Neural crest cell (in vitro differentiated cells): Measurements from ENCODE around the gene STIM1. TPM values are rescaled to one million over a fixed set of nuclear protein-coding genes. Genes with fewer than 3 reads are reported as not detected.

Experiments used
- DNase-seq: peaks from one replicate; pipeline ENCODE4 v3.0.0; 2021; ENCODE audit warnings: low read depth, mixed read lengths, low spot score
- H3K27ac Mint-ChIP-seq: one replicate; pipeline ENCODE4 v1.8.0; 2021; ENCODE audit warnings: mild to moderate bottlenecking, mixed read lengths; ENCODE audit not compliant: unreplicated experiment
- H3K27me3 Mint-ChIP-seq: 2 replicates; pipeline ENCODE4 v1.8.0; 2021; ENCODE audit warnings: low read depth, mild to moderate bottlenecking, mixed read lengths
- H3K36me3 Mint-ChIP-seq: 2 replicates; pipeline ENCODE4 v1.8.0; 2021; ENCODE audit warnings: low read depth, mild to moderate bottlenecking, mixed read lengths
- H3K4me1 Mint-ChIP-seq: 2 replicates; pipeline ENCODE4 v1.8.0; 2021; ENCODE audit warnings: mixed read lengths
- H3K4me3 Mint-ChIP-seq: one replicate; pipeline ENCODE4 v1.8.0; 2021; ENCODE audit warnings: mild to moderate bottlenecking, mixed read lengths
- H3K9me3 Mint-ChIP-seq: 2 replicates; pipeline ENCODE4 v1.8.0; 2021; ENCODE audit warnings: mixed read lengths
- total RNA-seq: library from RNA; stranded (reverse); gene quantifications from 2 replicates; pipeline ENCODE4 v1.2.1, GENCODE V29; 2021
- TF ChIP-seq, protein P1 (sequence below): fragments of 200-600 bp; sonication (generic); conservative IDR thresholded peaks from 2 replicates; pipeline ENCODE4 v1.5.0; 2021; ENCODE audit warnings: antibody characterized with exemption, mild to moderate bottlenecking

STIM1 gene
- total RNA-seq, 1 donor from 2014 or later: 24.4 TPM

DNA sequence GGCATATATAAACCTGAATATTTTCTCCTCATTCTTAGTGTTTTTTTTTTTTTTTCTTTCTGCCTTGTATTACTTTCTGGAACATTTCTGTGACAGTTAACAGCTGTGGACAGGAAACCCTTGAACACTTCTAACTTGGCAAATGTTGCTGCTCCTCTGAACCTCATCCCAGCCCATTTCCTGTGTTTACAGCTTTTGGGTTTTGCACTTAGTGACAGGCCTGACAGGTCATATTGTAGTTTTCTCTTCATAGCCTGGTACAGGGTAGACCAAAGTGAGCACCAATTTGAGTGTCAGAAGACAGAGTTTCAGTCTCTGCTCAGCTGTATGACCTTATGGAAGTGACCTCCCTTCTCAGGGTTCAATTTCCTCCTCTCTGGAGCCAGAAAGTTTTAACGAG is 91.6 kb downstream of the STIM1 start:
- no peak for DNase-seq
- peaks cover 25% of the 10 kb centered on the region for H3K4me1 Mint-ChIP-seq
- TF ChIP-seq, protein P1, sequence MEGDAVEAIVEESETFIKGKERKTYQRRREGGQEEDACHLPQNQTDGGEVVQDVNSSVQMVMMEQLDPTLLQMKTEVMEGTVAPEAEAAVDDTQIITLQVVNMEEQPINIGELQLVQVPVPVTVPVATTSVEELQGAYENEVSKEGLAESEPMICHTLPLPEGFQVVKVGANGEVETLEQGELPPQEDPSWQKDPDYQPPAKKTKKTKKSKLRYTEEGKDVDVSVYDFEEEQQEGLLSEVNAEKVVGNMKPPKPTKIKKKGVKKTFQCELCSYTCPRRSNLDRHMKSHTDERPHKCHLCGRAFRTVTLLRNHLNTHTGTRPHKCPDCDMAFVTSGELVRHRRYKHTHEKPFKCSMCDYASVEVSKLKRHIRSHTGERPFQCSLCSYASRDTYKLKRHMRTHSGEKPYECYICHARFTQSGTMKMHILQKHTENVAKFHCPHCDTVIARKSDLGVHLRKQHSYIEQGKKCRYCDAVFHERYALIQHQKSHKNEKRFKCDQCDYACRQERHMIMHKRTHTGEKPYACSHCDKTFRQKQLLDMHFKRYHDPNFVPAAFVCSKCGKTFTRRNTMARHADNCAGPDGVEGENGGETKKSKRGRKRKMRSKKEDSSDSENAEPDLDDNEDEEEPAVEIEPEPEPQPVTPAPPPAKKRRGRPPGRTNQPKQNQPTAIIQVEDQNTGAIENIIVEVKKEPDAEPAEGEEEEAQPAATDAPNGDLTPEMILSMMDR: no peak
- H3K27me3 Mint-ChIP-seq: no peaks in the 10 kb centered on the region
- no peak overlapping the region for H3K4me3 Mint-ChIP-seq
- no peak overlapping the region for H3K27ac Mint-ChIP-seq
- H3K9me3 Mint-ChIP-seq: no peaks in the 10 kb centered on the region
- H3K36me3 Mint-ChIP-seq: no peaks in the 10 kb centered on the region

DNA sequence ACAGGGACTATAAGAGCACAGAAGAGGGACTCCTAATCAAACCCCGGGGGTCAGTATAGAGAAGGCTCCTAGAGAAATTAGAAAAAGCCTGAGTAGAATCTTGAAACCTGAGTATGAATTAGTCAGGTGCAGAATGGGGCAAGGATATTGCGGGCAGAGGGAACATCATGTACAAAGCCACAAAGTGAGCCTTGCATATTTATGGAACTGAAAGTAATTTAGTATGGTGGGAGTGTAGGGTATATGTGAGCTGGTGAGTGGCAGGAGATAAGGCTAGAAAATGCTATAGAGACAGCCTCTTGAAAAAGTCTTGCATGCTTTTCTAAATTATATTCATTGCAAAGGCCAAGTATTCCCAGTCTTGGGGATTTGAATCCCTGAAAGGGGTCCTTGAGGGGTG is 93.7 kb downstream of the STIM1 start:
- Mint-ChIP-seq H3K4me3 (no peak overlapping the region), H3K4me1 (peaks cover 25% of the 10 kb centered on the region), H3K36me3 (no peaks in the 10 kb centered on the region), H3K27ac (no peak overlapping the region), H3K9me3 (no peaks in the 10 kb centered on the region), H3K27me3 (no peaks in the 10 kb centered on the region)
- TF ChIP-seq, protein P1: no peak
- no peak for DNase-seq

DNA sequence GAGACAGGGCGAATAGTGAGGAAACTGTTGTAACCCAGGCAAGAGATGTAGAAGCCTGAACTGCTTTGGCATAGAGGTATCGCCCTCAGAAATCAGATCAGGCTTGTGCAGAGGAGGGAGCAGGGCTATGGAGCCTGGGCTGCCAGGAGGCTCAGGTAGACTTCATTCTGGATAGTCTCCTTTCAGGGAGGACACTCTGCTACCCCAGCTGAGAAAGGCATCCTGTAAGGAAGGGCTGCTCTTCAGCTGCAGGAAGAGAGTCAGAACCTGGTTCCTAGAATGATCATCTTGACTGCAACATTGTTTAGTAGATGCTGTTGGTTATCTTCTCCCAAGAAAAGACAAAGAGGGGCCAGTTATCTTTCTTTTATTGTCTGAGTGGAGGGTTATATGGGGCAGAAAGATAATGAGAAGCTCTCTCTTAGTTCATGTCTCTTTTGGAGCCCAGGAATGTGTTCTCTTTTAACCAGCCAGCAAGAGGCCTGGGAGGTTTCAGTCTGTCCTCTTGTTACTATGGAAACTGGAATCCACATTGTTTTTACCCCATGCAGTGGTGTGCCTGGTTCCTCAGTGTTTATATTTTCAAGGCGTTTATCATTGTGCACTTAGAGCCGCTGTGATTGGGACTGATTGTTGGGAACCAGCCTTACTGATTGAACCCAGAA is 95.7 kb downstream of the STIM1 start:
- Mint-ChIP-seq H3K36me3 (no peaks in the 10 kb centered on the region), H3K27me3 (no peaks in the 10 kb centered on the region), H3K9me3 (no peaks in the 10 kb centered on the region), H3K4me3 (no peak overlapping the region), H3K4me1 (peaks cover 25% of the 10 kb centered on the region), H3K27ac (no peak overlapping the region)
- TF ChIP-seq, protein P1: no peak
- no peak for DNase-seq

DNA sequence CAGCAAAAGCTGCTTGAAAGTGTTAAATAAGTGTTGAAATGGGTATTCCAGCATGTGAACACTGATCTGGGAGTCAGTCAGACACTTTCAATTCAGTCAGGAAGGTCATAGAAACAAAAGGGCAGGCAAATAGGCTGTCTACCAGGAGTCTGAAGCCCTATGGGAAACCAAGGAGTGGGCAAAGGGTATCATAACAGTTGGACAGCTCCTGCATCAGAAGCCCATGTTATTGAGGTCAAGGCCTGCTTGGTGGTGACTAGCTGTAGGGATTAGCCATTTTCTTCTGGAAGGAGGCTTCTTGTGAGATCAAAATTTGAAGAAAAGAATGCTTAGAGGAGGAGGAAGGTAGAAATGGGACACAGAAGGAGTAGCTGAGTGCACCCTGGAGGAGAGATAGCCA is 97.3 kb downstream of the STIM1 start:
- Mint-ChIP-seq H3K4me1 (peaks cover 18% of the 10 kb centered on the region), H3K36me3 (no peaks in the 10 kb centered on the region), H3K27ac (peak overlapping the region; percentile 58), H3K27me3 (no peaks in the 10 kb centered on the region), H3K4me3 (no peak overlapping the region), H3K9me3 (no peaks in the 10 kb centered on the region)
- no peak for DNase-seq
- TF ChIP-seq, protein P1: no peak

DNA sequence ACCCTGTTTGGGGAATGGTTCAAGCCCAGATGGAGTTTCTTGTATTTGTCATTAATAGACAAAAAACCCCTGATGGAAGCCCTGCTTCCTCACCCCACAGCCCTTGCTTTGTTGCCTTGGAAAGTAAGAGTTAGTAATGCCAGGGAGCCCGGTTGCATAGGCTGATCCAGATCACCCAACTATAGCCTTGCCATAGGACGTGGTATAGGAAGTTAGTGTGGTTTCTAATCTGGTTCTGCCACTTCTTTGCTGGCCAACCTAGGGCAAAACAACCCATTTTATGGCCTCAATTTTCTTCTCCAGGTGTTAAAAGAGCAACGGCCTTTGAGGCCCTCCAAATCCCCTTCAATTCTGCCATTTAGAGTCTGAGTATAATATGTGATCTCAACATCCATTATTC is 97.9 kb downstream of the STIM1 start:
- Mint-ChIP-seq H3K27ac (no peak overlapping the region), H3K36me3 (no peaks in the 10 kb centered on the region), H3K27me3 (no peaks in the 10 kb centered on the region), H3K4me3 (no peak overlapping the region), H3K9me3 (no peaks in the 10 kb centered on the region), H3K4me1 (peaks cover 18% of the 10 kb centered on the region)
- DNase-seq: no peak
- TF ChIP-seq, protein P1: no peak
